ENCODE results near the gene CHST3. TPM values are rescaled to one million over a fixed set of nuclear protein-coding genes. Genes with fewer than 3 reads are reported as not detected.

Gene CHST3
- total RNA-seq, 4 donors from 2014 or later, result 41.2 to 56.4 (median 47.4) TPM

GRCh38 chr10:72011976-72012512 is 47.8 kb downstream of the CHST3 start:
- no peak for TF ChIP-seq EP300 (IDR thresholded peaks at IDR 0.05)
- no peak for TF ChIP-seq POLR2A (IDR thresholded peaks at IDR 0.05)
- TF ChIP-seq CTCF (IDR thresholded peaks at IDR 0.05), result no peak
- no peak for DNase-seq (ENCODE audit: low spot score in 2 of 2)
- 84 to 89% methylated on average over 7 of the region's 7 CpGs for WGBS, 2 donors

GRCh38 chr10:72012796-72013195 is 48.6 kb downstream of the CHST3 start:
- Histone ChIP-seq H3K27me3 (no peaks in the 10 kb centered on the region), H3K4me1 (peaks cover 5 to 100% (median 59%) of the 10 kb centered on the region in 4 donors), H3K9me3 (no peaks in the 10 kb centered on the region), H3K27ac (peak overlapping the region; percentile 35 to 96 (median 74)), H3K36me3 (peaks cover 0 to 26% (median 0%) of the 10 kb centered on the region in 3 donors), H3K4me3 (no peak overlapping the region)
- 79 to 81% methylated on average over 7 of the region's 7 CpGs for WGBS, 2 donors
- DNase-seq (ENCODE audit: low spot score in 2 of 2), result no peak
- no peak for TF ChIP-seq EP300 (IDR thresholded peaks at IDR 0.05)
- TF ChIP-seq CTCF (IDR thresholded peaks at IDR 0.05), result no peak
- TF ChIP-seq POLR2A (IDR thresholded peaks at IDR 0.05), result no peak

More at GRCh38 chr10:72011976-72012512, 47.8 kb downstream of the CHST3 start:
- peaks cover 5 to 100% (median 58%) of the 10 kb centered on the region in 4 donors for H3K4me1 ChIP-seq
- peaks cover 0 to 34% (median 0%) of the 10 kb centered on the region in 3 donors for H3K36me3 ChIP-seq
- H3K4me3 ChIP-seq, result no peak overlapping the region
- no peaks in the 10 kb centered on the region for H3K27me3 ChIP-seq
- H3K27ac ChIP-seq, result peak overlapping the region; percentile 35 to 96 (median 74)
- no peaks in the 10 kb centered on the region for H3K9me3 ChIP-seq

GRCh38 chr10:72013202-72013945 is 49.2 kb downstream of the CHST3 start:
- WGBS, 2 donors, result 72 to 75% methylated on average over 13 of the region's 13 CpGs
- Histone ChIP-seq H3K27me3 (no peaks in the 10 kb centered on the region), H3K4me3 (no peak overlapping the region), H3K9me3 (no peaks in the 10 kb centered on the region), H3K27ac (peak overlapping the region in 2 of 4 donors; percentile 92 to 96), H3K36me3 (peaks cover 0 to 21% (median 0%) of the 10 kb centered on the region in 3 donors), H3K4me1 (peaks cover 5 to 98% (median 55%) of the 10 kb centered on the region in 4 donors)
- TF ChIP-seq EP300 (IDR thresholded peaks at IDR 0.05) (no peak), POLR2A (IDR thresholded peaks at IDR 0.05) (no peak), CTCF (IDR thresholded peaks at IDR 0.05) (no peak)
- no peak for DNase-seq (ENCODE audit: low spot score in 2 of 2)

- H3K27me3 ChIP-seq, result no peaks in the 10 kb centered on the region
- H3K4me3 ChIP-seq, result no peak overlapping the region
- no peaks in the 10 kb centered on the region for H3K9me3 ChIP-seq
- H3K4me1 ChIP-seq, result peaks cover 5 to 89% (median 47%) of the 10 kb centered on the region in 4 donors
- TF ChIP-seq EP300 (IDR thresholded peaks at IDR 0.05) (no peak), POLR2A (IDR thresholded peaks at IDR 0.05) (no peak), CTCF (IDR thresholded peaks at IDR 0.05) (no peak)
- no peak for DNase-seq (ENCODE audit: low spot score in 2 of 2)
- 49 to 54% methylated on average over 2 of the region's 2 CpGs for WGBS, 2 donors
- peaks cover 0 to 18% (median 0%) of the 10 kb centered on the region in 3 donors for H3K36me3 ChIP-seq
- H3K27ac ChIP-seq, result peak overlapping the region in 2 of 4 donors; percentile 92 to 96
Measured at GRCh38 chr10:72014197-72014596, 50.0 kb downstream of the CHST3 start.

Measured in tibial nerve (tissue), 4 donors.